ENCODE data around the gene KIRREL3.

- TF ChIP-seq CTCF (conservative IDR thresholded peaks at IDR 0.05) (no peak), ZFX (IDR thresholded peaks at IDR 0.05) (no peak)
Observed at GRCh38 chr11:126530416-126530815, 470.2 kb downstream of the KIRREL3 start.
